C4-2B (cell line): ENCODE data around the gene HIPK1.

Experiments used
- H3K27ac ChIP-seq: fragments of 450-650 bp; 2 replicates; pipeline ENCODE4 v1.5.1; 2017
- ZFX ChIP-seq: fragments of 450-650 bp; IDR thresholded peaks from 2 replicates; pipeline ENCODE4 v1.6.1; 2017
- TF ChIP-seq, protein P1 (sequence below): fragments of 450-650 bp; conservative IDR thresholded peaks from 2 replicates; pipeline ENCODE4 v1.5.1; 2017; ENCODE audit warnings: mild to moderate bottlenecking

HIPK1 gene

DNA sequence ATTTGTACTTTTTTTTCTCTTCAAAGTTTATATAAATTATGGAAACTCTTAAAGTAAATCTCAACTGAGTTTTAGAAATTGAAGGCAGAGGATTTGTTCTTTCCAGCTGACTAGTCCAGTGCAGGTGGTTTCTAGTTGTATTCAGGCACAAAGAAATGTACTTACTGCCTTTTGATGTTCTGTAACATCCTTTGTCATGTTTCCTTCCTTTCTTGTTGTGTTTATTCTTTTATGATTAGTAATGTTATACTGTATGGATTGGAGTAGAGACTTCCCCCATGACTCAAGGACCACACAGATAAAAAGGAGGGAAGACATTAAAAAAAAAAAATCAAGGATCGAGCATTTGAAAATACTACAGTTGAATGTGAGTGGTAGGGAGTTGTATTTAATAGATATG is 8.0 kb downstream of the HIPK1 start:
- TF ChIP-seq, protein P1, sequence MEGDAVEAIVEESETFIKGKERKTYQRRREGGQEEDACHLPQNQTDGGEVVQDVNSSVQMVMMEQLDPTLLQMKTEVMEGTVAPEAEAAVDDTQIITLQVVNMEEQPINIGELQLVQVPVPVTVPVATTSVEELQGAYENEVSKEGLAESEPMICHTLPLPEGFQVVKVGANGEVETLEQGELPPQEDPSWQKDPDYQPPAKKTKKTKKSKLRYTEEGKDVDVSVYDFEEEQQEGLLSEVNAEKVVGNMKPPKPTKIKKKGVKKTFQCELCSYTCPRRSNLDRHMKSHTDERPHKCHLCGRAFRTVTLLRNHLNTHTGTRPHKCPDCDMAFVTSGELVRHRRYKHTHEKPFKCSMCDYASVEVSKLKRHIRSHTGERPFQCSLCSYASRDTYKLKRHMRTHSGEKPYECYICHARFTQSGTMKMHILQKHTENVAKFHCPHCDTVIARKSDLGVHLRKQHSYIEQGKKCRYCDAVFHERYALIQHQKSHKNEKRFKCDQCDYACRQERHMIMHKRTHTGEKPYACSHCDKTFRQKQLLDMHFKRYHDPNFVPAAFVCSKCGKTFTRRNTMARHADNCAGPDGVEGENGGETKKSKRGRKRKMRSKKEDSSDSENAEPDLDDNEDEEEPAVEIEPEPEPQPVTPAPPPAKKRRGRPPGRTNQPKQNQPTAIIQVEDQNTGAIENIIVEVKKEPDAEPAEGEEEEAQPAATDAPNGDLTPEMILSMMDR: no peak
- TF ChIP-seq ZFX: no peak
- H3K27ac ChIP-seq: no peak overlapping the region

DNA sequence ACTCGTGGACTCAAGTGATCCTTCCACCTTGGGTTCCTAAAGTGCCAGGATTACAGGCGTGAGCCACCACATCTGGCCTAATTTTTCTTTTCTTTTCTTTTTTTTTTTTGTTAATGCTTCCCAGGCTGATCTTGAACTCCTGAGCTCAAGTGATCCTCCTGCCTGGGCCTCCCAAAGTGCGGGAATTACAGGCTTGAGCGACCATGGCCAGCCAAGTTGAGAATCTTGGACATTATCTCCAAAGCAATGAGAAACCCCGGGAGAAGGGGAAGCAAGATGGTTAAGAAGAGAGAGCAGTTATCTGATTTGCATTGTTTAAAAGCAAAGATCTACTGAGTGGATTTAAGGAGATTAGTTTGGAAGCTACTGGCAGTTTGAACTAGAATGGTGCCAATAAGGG is 9.1 kb downstream of the HIPK1 start:
- no peak overlapping the region for H3K27ac ChIP-seq
- no peak for TF ChIP-seq ZFX
- TF ChIP-seq, protein P1: no peak

DNA sequence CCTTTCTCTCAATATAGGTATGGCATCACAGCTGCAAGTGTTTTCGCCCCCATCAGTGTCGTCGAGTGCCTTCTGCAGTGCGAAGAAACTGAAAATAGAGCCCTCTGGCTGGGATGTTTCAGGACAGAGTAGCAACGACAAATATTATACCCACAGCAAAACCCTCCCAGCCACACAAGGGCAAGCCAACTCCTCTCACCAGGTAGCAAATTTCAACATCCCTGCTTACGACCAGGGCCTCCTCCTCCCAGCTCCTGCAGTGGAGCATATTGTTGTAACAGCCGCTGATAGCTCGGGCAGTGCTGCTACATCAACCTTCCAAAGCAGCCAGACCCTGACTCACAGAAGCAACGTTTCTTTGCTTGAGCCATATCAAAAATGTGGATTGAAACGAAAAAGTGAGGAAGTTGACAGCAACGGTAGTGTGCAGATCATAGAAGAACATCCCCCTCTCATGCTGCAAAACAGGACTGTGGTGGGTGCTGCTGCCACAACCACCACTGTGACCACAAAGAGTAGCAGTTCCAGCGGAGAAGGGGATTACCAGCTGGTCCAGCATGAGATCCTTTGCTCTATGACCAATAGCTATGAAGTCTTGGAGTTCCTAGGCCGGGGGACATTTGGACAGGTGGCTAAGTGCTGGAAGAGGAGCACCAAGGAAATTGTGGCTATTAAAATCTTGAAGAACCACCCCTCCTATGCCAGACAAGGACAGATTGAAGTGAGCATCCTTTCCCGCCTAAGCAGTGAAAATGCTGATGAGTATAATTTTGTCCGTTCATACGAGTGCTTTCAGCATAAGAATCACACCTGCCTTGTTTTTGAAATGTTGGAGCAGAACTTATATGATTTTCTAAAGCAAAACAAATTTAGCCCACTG is 11.5 kb downstream of the HIPK1 start:
- TF ChIP-seq, protein P1: no peak
- TF ChIP-seq ZFX: no peak
- H3K27ac ChIP-seq: no peak overlapping the region

DNA sequence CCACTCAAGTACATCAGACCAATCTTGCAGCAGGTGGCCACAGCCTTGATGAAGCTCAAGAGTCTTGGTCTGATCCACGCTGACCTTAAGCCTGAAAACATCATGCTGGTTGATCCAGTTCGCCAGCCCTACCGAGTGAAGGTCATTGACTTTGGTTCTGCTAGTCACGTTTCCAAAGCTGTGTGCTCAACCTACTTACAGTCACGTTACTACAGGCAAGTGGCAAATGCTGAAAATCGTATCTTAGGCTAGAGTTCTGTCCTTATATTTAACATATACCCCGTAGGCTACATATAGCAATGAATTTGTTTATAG is 12.1 kb downstream of the HIPK1 start:
- H3K27ac ChIP-seq: no peak overlapping the region

DNA sequence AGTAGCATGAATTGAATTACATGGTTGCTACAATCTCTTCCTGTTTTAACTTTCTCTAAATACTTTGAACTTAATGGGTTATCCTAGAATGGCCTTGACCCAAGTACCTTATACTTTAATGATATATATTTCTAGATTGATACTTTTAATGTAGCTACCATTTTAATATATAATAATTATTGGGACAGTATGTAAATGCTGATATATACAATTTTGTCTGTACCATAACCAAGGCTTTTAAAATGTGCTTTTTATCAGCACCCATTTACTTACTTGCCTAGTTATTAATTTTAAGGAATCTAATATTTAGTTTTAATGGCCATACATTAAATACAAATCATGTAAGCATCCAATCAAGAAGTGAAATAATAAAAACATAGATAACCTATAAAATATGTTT is 13.4 kb downstream of the HIPK1 start:
- TF ChIP-seq ZFX: no peak
- TF ChIP-seq, protein P1: no peak
- H3K27ac ChIP-seq: no peak overlapping the region

More for the DNA sequence above, 12.1 kb downstream of the HIPK1 start:
- TF ChIP-seq, protein P1: no peak
- no peak for TF ChIP-seq ZFX

DNA sequence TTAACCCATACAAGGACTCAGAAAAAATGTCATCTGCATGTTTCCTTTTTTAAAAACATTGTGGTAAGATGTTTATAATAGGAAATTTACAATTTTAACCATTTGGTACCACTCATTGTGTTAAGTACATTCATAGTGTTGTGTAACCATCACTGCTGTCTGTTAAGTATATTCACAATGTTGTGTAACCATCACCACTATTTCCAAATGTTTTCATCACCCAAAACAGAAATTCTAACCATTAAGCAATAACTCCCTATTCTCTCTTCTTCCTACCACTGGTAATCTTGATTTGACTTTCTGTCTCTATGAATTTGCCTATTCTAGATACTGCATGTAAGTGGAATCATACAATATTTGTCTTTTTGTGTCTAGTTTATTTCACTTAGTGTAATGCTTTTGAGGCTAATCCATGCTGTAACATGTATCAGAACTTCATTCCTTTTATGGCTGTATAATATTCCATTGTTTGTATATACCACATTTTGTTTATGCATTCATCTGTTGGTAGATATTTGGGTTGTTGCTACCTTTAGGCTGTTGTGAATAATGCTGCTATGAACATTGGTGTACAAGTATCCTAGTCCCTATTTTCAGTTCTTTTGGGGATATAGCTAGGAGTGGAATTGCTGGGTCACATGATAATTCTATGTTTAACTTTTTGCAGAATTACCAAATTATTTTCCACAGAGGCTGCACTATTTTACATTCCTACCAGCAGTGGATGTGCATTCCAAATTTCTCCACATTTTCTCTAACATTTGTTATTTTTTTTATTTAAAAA is 14.1 kb downstream of the HIPK1 start:
- TF ChIP-seq ZFX: no peak
- TF ChIP-seq, protein P1: no peak
- no peak overlapping the region for H3K27ac ChIP-seq

DNA sequence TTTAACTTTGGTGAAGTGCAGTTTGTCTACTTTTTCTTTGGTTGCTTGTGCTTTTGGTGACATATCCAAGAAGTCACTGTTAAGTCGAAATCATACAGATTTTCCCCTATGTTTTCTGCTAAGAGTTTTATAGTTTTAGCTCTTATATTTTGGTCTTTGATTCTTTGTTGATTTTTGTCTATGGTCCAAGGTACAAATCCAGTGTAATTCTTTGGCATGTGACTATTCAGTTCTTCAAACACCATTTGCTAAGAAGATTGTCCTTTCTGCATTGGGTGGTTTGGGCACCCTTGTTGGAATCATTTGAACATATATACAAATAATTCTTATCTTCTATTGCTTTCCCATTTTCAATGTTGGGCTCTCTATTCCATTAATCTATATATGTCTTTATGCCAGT is 16.2 kb downstream of the HIPK1 start:
- TF ChIP-seq, protein P1: no peak
- no peak for TF ChIP-seq ZFX
- H3K27ac ChIP-seq: no peak overlapping the region
